Stimulated activated CD4-positive, alpha-beta T cell treated with anti-CD3 and anti-CD28 coated beads, Interleukin-4, amount 100 ng/mL, for 4 hours (primary cell): ENCODE data around the gene IDH2.

Source experiments
- DNase-seq, 2 experiments: peaks; one replicate each; pipeline ENCODE4 v3.0.0-alpha.2; 2020

Gene IDH2

DNA sequence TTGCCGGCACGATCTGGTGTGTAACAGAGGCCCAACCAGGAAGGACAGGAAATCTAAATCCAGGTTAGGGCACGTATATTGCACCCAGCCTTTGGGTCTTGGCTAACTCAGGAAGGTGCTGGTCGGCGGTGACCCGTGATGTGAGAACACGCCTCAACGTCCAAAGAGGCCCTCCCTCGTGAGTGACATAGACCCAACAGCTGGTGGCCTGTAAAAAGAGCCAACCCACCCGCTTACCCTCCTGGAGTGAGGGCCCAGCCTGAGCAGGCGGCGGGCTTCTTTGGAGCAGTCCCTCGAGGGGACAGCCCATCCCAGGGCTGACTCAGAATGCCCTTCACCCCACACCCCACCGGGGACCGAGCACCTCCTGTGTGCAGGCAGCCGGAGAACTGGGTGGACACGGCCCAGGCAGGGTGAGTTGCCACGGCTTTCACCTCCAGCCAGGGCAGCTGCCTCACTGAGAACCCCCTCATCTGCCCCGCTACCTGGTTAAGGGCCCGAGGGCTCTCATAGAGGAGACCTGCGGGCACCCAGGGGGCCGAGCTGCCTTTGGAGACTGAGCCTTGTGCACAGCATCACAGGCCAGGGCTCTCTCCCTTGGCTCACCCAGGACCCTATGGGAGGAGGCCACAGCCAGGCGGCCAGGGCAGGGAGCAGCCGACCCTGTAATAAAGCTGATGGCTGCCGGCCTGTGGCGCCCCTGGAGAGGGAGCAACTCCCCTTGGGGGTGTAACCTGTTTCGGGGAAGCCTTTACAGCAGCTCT lies 59.3 kb downstream of the IDH2 start:
- no peak for DNase-seq

GRCh38 chr15:90042356-90042755 lies 59.9 kb downstream of the IDH2 start:
- no peak for DNase-seq

DNA sequence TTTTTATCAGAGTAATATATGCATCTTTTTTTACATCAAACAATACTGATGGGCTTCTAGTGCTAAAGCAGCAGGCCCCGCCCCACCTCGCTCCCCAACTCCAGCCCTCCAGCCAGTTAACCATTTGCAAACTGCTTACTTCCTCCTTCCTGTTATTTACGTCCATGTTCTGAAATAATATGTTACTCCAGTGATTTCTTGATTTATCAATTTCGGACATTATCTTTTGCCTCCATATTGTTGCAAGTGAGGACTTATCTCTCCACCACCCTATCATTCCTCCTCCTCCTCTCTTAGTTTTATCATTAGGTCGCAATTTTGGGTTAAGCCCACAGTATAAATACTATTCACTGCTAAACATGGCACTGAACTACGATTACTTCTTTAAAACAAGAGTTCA lies 61.6 kb downstream of the IDH2 start:
- DNase-seq = no peak

DNA sequence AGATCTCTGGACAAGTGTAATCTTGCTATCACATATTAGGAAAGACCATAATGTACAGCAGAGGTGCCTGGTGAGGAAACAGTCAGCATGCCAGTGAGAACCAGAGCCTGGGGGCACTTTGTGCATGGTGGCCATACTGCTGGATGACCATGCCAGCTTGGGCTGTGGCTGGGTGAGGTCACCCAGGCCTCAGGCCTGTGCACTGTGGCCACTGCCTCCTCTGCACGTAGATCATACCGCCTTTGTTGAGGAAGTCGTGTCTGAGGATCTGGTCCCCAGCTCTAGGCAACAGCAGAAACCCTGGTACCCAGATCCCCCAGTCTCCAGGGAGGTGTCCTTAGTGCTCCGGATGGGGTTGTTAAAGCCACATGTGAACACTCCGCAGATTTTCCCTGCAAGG lies 62.3 kb downstream of the IDH2 start:
- no peak for DNase-seq

DNA sequence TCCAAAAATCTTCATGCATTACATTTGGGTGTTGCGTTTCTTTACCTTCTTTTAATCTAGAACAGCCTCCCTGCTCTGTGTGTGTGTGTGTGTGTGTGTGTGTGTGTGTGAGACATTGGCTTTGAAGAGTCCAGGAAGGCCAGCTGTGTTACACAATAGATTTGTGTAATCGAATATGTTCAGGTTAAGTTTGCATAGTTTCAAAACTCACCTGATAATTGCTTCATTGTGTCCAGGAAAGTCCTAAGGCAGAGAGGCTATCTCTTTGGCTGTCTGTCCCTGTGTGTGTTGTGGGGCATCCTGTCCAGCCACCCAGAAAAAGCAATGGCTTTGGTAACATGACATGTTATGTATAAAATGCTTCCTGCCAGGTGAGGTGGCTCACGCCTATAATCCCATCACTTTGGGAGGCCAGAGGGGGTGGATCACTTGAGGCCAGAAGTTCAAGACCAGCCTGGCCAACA lies 63.6 kb downstream of the IDH2 start:
- DNase-seq = no peak

GRCh38 chr15:90037961-90038631 lies 64.2 kb downstream of the IDH2 start:
- peak in 1 of 2 experiments; percentile 56 for DNase-seq

DNA sequence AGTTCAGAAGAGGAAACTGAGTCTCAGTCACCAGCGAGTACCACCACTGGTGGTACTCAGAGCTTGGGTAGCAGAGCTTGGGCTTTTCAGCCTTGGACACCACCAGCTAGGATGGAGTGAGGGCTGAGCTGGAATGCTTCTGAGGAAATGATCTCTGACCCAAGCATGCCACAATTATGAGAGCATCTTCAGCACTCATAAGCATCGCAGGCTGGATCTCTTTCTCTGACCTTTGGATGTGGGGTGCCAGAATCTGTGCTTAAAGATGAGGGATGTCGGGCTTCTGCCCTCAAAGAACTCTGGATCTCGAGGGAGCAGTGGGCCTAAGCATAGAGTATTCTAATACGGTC lies 64.8 kb downstream of the IDH2 start:
- DNase-seq = no peak

DNA sequence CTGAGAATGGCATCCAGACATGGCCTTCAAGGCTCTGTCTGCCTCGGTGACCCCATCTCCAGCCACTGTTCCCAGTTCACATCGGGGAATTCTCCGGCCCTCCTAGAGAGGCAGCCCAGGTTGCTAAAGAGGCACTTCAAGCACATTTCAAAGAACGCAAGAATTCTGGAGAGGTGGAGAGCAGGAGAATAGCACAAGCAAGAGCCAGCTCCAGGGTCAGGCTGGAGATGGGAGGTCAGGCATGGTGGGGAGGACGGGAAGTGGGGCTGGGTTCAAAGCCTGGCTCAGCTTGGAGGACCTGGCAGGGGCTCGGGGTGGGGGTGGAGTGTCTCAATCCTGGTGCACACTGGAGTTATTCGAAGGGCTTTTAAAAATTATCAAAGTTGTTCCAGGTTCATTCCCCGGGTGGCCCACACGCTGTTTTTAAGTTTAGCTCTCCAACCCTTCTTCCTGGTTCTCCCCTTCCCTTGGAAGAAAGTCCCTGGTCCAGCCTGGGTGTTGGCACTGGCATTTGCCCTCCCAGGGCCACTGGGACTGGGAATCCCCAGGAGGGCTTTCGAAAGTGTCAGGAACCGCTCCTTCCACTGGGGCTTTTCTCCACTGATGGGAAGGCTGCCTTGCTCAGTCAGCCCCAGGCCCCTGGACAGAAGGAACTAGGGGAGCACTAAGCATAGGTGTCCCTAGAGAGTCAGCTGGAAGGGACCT lies 65.3 kb downstream of the IDH2 start:
- DNase-seq = no peak

- DNase-seq = no peak
Observed at GRCh38 chr15:90036343-90036742, 65.9 kb downstream of the IDH2 start.

DNA sequence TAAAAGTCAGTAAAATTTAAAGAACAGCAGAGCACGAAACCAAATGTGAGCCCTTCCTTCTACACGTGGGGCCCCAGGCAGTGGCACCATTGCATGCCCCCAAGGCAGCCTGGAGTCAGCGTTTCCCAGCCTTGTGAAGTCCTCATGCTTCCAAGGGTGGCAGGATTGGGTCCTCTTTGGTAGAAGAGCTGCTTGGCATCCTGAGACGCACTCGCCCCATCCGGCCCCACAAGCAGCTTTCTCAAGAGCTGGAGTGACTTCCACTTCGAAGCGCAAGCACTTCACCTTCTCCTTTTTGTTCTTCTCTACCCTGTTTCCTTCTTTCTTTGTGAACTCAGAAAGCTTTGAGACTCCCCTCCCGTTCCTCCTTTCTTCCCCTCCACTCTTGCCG lies 66.4 kb downstream of the IDH2 start:
- no peak for DNase-seq

- no peak for DNase-seq
Observed at GRCh38 chr15:90035095-90035839, 67.0 kb downstream of the IDH2 start.

GRCh38 chr15:90033448-90033847 lies 68.8 kb downstream of the IDH2 start:
- no peak for DNase-seq
